ENCODE measurements around the gene LRPAP1.
A peak's percentile ranks its signal among the peaks of the same experiment; 100 is the strongest.

Gene LRPAP1

GRCh38 chr4:3488820-3489219 is 43.4 kb downstream of the LRPAP1 start:
- Histone ChIP-seq H3K9me3 (ENCODE audit: control extremely low read depth in 1 of 5, control insufficient read depth in 4 of 5, insufficient read depth in 2 of 5, low read depth in 1 of 5, low read length in 4 of 5) (no peaks in the 10 kb centered on the region), H3K36me3 (ENCODE audit: control insufficient read depth in 4 of 4, insufficient read depth in 4 of 4, low read length in 3 of 4) (no peaks in the 10 kb centered on the region), H3K27me3 (replicated peaks in 2 of 5; ENCODE audit: control insufficient read depth in 4 of 5, insufficient read depth in 5 of 5, low read length in 4 of 5) (peaks cover 0 to 98% (median 12%) of the 10 kb centered on the region in 5 experiments), H3K4me1 (ENCODE audit: control extremely low read depth in 1 of 4, control insufficient read depth in 4 of 4, insufficient read depth in 4 of 4, low read length in 3 of 4) (peaks cover 0 to 31% (median 14%) of the 10 kb centered on the region in 4 experiments), H3K4me3 (ENCODE audit: control insufficient read depth in 1 of 7, extremely low read depth in 1 of 7, insufficient read depth in 4 of 7, low read depth in 2 of 7, low read length in 6 of 7) (no peak overlapping the region), H3K27ac (ENCODE audit: insufficient read depth in 1 of 2, low read depth in 1 of 2, low read length in 2 of 2, poor library complexity in 1 of 2, severe bottlenecking in 2 of 2) (no peak overlapping the region)
- ChIA-PET CTCF (interaction anchor here (1.4 kb wide), 1 partner anchor 8 kb away, joined by 7 read pairs; no protein-coding TSS in a partner anchor), POLR2A (no interaction called here)
- DNase-seq = no peak
- WGBS (ENCODE audit: insufficient coverage) = 31% methylated on average over 11 of the region's 11 CpGs

DNA sequence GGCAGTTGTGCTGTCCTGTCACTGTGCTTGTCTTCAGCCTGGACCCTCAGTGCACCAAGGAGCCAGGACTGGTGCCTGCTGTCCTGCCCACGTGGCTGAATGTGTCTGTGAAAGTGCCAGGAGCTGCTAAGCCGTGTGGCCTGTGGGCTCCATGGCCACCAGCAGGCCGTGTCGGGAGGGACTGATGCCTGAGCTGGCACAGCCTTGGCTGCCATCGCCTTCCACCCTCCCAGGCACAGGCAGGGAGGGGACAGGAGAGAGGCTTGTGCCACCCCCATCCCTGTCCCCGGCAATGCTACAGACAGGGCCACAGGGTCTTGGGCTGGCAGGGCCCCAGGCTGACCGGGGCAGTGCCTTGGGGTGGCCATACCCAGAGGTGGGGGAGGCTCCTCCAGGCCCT is 44.4 kb downstream of the LRPAP1 start:
- Histone ChIP-seq H3K27me3 (replicated peaks in 2 of 5; ENCODE audit: control insufficient read depth in 4 of 5, insufficient read depth in 5 of 5, low read length in 4 of 5) (peaks cover 0 to 96% (median 12%) of the 10 kb centered on the region in 5 experiments), H3K36me3 (ENCODE audit: control insufficient read depth in 4 of 4, insufficient read depth in 4 of 4, low read length in 3 of 4) (no peaks in the 10 kb centered on the region), H3K27ac (ENCODE audit: insufficient read depth in 1 of 2, low read depth in 1 of 2, low read length in 2 of 2, poor library complexity in 1 of 2, severe bottlenecking in 2 of 2) (no peak overlapping the region), H3K9me3 (ENCODE audit: control extremely low read depth in 1 of 5, control insufficient read depth in 4 of 5, insufficient read depth in 2 of 5, low read depth in 1 of 5, low read length in 4 of 5) (no peaks in the 10 kb centered on the region), H3K4me1 (ENCODE audit: control extremely low read depth in 1 of 4, control insufficient read depth in 4 of 4, insufficient read depth in 4 of 4, low read length in 3 of 4) (peaks cover 0 to 27% (median 15%) of the 10 kb centered on the region in 4 experiments), H3K4me3 (ENCODE audit: control insufficient read depth in 1 of 7, extremely low read depth in 1 of 7, insufficient read depth in 4 of 7, low read depth in 2 of 7, low read length in 6 of 7) (no peak overlapping the region)
- ChIA-PET CTCF (no interaction called here), POLR2A (no interaction called here)
- DNase-seq = no peak
- WGBS (ENCODE audit: insufficient coverage) = 72% methylated on average over 7 of the region's 7 CpGs

- ChIA-PET CTCF (no interaction called here), POLR2A (no interaction called here)
- 85% methylated on average over 22 of the region's 25 CpGs for WGBS (ENCODE audit: insufficient coverage)
- no peak for DNase-seq
- Histone ChIP-seq H3K27ac (ENCODE audit: insufficient read depth in 1 of 2, low read depth in 1 of 2, low read length in 2 of 2, poor library complexity in 1 of 2, severe bottlenecking in 2 of 2) (no peak overlapping the region), H3K4me1 (ENCODE audit: control extremely low read depth in 1 of 4, control insufficient read depth in 4 of 4, insufficient read depth in 4 of 4, low read length in 3 of 4) (peaks cover 0 to 27% (median 15%) of the 10 kb centered on the region in 4 experiments), H3K36me3 (ENCODE audit: control insufficient read depth in 4 of 4, insufficient read depth in 4 of 4, low read length in 3 of 4) (no peaks in the 10 kb centered on the region), H3K4me3 (ENCODE audit: control insufficient read depth in 1 of 7, extremely low read depth in 1 of 7, insufficient read depth in 4 of 7, low read depth in 2 of 7, low read length in 6 of 7) (no peak overlapping the region), H3K9me3 (ENCODE audit: control extremely low read depth in 1 of 5, control insufficient read depth in 4 of 5, insufficient read depth in 2 of 5, low read depth in 1 of 5, low read length in 4 of 5) (no peaks in the 10 kb centered on the region), H3K27me3 (replicated peaks in 2 of 5; ENCODE audit: control insufficient read depth in 4 of 5, insufficient read depth in 5 of 5, low read length in 4 of 5) (peaks cover 0 to 98% (median 11%) of the 10 kb centered on the region in 5 experiments)
Measured at GRCh38 chr4:3486541-3487540, 45.4 kb downstream of the LRPAP1 start.

- Histone ChIP-seq H3K4me3 (ENCODE audit: control insufficient read depth in 1 of 7, extremely low read depth in 1 of 7, insufficient read depth in 4 of 7, low read depth in 2 of 7, low read length in 6 of 7) (peak overlapping the region in 1 of 7 experiments; percentile 5), H3K27me3 (replicated peaks in 2 of 5; ENCODE audit: control insufficient read depth in 4 of 5, insufficient read depth in 5 of 5, low read length in 4 of 5) (peaks cover 0 to 98% (median 11%) of the 10 kb centered on the region in 5 experiments), H3K27ac (ENCODE audit: insufficient read depth in 1 of 2, low read depth in 1 of 2, low read length in 2 of 2, poor library complexity in 1 of 2, severe bottlenecking in 2 of 2) (no peak overlapping the region), H3K4me1 (ENCODE audit: control extremely low read depth in 1 of 4, control insufficient read depth in 4 of 4, insufficient read depth in 4 of 4, low read length in 3 of 4) (peaks cover 0 to 27% (median 16%) of the 10 kb centered on the region in 4 experiments), H3K36me3 (ENCODE audit: control insufficient read depth in 4 of 4, insufficient read depth in 4 of 4, low read length in 3 of 4) (no peaks in the 10 kb centered on the region), H3K9me3 (ENCODE audit: control extremely low read depth in 1 of 5, control insufficient read depth in 4 of 5, insufficient read depth in 2 of 5, low read depth in 1 of 5, low read length in 4 of 5) (no peaks in the 10 kb centered on the region)
- DNase-seq = no peak
- 88% methylated on average over 23 of the region's 25 CpGs for WGBS (ENCODE audit: insufficient coverage)
- CTCF ChIA-PET = no interaction called here
- POLR2A ChIA-PET = no interaction called here
Measured at GRCh38 chr4:3485886-3486540, 46.2 kb downstream of the LRPAP1 start.

DNA sequence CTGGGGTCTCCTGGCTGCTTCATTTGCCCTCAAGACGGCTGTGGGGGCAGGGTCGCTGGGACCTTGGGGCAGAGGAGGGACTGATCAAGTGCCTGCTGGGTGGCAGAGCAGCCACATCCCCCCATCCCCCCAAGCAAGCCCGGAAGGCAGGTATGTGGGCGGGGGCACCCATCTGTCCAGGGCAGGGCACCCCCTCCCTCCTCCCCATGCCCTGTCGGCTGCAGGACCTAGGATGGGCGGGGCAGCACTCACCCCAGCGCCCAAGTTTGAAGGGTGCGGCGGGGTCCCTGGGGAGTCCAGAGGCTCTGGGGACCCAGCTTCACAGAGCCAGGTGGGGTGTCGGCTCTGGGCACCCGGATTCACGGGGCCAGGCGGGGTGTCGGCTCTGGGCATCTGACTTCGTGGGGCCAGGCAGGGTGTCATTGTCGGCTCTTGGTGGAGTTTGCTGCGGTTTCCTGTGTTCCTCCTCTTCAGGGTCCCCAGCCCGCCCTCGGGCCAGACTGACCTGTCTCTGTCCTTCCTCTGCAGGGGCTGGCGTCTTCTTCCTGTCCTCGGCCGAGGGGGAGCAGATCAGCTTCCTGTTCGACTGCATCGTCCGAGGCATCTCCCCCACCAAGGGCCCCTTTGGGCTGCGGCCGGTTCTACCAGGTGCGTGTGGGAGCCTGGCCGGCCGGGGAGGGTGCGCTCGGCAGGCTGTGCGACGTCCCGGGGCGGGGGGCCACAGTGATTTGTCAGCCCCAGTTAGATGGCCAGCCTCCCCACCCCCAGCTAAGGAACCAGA is 47.0 kb downstream of the LRPAP1 start:
- H3K27me3 ChIP-seq (replicated peaks in 2 of 5; ENCODE audit: control insufficient read depth in 4 of 5, insufficient read depth in 5 of 5, low read length in 4 of 5) = peaks cover 0 to 95% (median 11%) of the 10 kb centered on the region in 5 experiments
- DNase-seq = peak in 2 of 3 donors; percentile 25 to 29
- peaks cover 0 to 27% (median 16%) of the 10 kb centered on the region in 4 experiments for H3K4me1 ChIP-seq (ENCODE audit: control extremely low read depth in 1 of 4, control insufficient read depth in 4 of 4, insufficient read depth in 4 of 4, low read length in 3 of 4)
- POLR2A ChIA-PET = interaction anchor here (0.5 kb wide), 1 partner anchor 110 kb away, joined by 3 read pairs; no protein-coding TSS in a partner anchor
- H3K4me3 ChIP-seq (ENCODE audit: control insufficient read depth in 1 of 7, extremely low read depth in 1 of 7, insufficient read depth in 4 of 7, low read depth in 2 of 7, low read length in 6 of 7) = peak overlapping the region in 4 of 7 experiments; percentile 4 to 28 (median 14)
- CTCF ChIA-PET = interaction anchor here (0.7 kb wide), 1 partner anchor 396 kb away, joined by 4 read pairs; no protein-coding TSS in a partner anchor
- H3K36me3 ChIP-seq (ENCODE audit: control insufficient read depth in 4 of 4, insufficient read depth in 4 of 4, low read length in 3 of 4) = no peaks in the 10 kb centered on the region
- H3K27ac ChIP-seq (ENCODE audit: insufficient read depth in 1 of 2, low read depth in 1 of 2, low read length in 2 of 2, poor library complexity in 1 of 2, severe bottlenecking in 2 of 2) = no peak overlapping the region
- 15% methylated on average over 31 of the region's 36 CpGs for WGBS (ENCODE audit: insufficient coverage)
- H3K9me3 ChIP-seq (ENCODE audit: control extremely low read depth in 1 of 5, control insufficient read depth in 4 of 5, insufficient read depth in 2 of 5, low read depth in 1 of 5, low read length in 4 of 5) = no peaks in the 10 kb centered on the region

- DNase-seq = peak in 2 of 3 donors; percentile 24 to 27
- no peaks in the 10 kb centered on the region for H3K9me3 ChIP-seq (ENCODE audit: control extremely low read depth in 1 of 5, control insufficient read depth in 4 of 5, insufficient read depth in 2 of 5, low read depth in 1 of 5, low read length in 4 of 5)
- ChIA-PET POLR2A (interaction anchor here (0.5 kb wide), 1 partner anchor 109 kb away, joined by 3 read pairs; no protein-coding TSS in a partner anchor), CTCF (no interaction called here)
- no peak overlapping the region for H3K27ac ChIP-seq (ENCODE audit: insufficient read depth in 1 of 2, low read depth in 1 of 2, low read length in 2 of 2, poor library complexity in 1 of 2, severe bottlenecking in 2 of 2)
- peaks cover 0 to 86% (median 11%) of the 10 kb centered on the region in 5 experiments for H3K27me3 ChIP-seq (replicated peaks in 2 of 5; ENCODE audit: control insufficient read depth in 4 of 5, insufficient read depth in 5 of 5, low read length in 4 of 5)
- no peak overlapping the region for H3K4me3 ChIP-seq (ENCODE audit: control insufficient read depth in 1 of 7, extremely low read depth in 1 of 7, insufficient read depth in 4 of 7, low read depth in 2 of 7, low read length in 6 of 7)
- no peaks in the 10 kb centered on the region for H3K36me3 ChIP-seq (ENCODE audit: control insufficient read depth in 4 of 4, insufficient read depth in 4 of 4, low read length in 3 of 4)
- H3K4me1 ChIP-seq (ENCODE audit: control extremely low read depth in 1 of 4, control insufficient read depth in 4 of 4, insufficient read depth in 4 of 4, low read length in 3 of 4) = peaks cover 0 to 26% (median 16%) of the 10 kb centered on the region in 4 experiments
- 58% methylated on average over 45 of the region's 45 CpGs for WGBS (ENCODE audit: insufficient coverage)
Measured at GRCh38 chr4:3484057-3484973, 47.9 kb downstream of the LRPAP1 start.

All from common myeloid progenitor, CD34-positive (primary cell).